ENCODE results near the gene PRX. TPM values are rescaled to one million over a fixed set of nuclear protein-coding genes. Genes with fewer than 3 reads are reported as not detected.

The PRX gene
- total RNA-seq, 2 donors from 2014 or later, result 3.3 to 6.4 TPM

DNA sequence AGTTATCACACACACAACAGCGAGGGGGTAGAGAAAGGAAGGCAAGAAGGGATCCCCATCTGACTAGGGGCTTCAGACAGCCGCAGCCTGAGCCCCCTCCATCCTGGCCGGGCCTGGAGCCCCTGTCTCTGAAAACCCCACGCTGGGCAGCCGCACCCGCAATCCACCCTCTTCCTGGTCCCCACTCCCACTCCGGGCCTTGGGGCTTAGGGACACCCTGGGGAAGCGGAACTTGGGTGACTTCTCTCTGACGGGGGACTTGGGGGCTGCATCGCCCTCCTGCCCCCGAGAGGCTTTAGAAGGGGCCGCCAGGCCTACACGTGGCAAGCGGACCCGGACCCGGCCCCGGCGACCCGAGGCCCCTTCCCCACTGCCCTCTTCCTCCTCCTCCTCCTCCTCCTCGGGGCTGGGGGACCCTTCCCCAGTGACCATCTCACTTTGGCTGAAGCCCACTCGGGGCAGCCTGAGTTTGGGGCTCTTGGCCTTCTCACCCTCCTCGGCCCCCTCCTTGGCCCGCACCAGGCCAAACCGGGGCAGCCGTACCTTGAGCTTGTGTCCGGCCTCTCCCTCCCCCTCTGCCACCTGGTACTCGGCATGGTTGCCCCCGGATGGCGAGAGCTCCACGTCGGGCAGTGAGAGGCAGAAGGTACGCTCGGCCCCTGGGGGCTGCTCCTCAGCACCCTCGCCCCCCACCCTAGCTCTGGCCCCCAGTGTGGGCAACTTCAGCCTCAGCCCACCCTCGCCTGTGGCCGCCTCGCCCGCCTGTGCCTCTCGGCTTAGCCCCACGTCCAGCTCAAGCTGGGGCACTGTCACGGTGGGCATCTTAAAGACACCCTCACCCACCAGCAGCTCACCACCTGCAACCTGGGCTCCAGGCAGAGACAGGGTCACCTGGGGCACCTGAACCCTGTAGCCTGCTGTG is 19.0 kb downstream of the PRX start:
- Mint-ChIP-seq H3K36me3 (ENCODE audit: low read depth) (no peaks in the 10 kb centered on the region), H3K27ac (no peak overlapping the region), H3K4me3 (no peak overlapping the region), H3K9me3 (no peaks in the 10 kb centered on the region), H3K27me3 (ENCODE audit: insufficient read depth) (peaks cover 30% of the 10 kb centered on the region), H3K4me1 (peaks cover 4% of the 10 kb centered on the region)
- Histone ChIP-seq H3K4me3 (ENCODE audit: low read length) (no peak overlapping the region), H3K9ac (ENCODE audit: extremely low read depth, low read length, poor library complexity, severe bottlenecking) (no peak overlapping the region), H3K4me1 (ENCODE audit: control insufficient read depth, insufficient read depth, low read length) (no peaks in the 10 kb centered on the region), H3K27me3 (ENCODE audit: control insufficient read depth, insufficient read depth, low read length, poor library complexity, severe bottlenecking) (no peaks in the 10 kb centered on the region), H3K9me3 (ENCODE audit: control insufficient read depth, low read length) (no peaks in the 10 kb centered on the region), H3K27ac (ENCODE audit: low read depth, low read length) (no peak overlapping the region), H3K36me3 (ENCODE audit: control insufficient read depth, insufficient read depth, low read length) (no peaks in the 10 kb centered on the region)
- no peak for DNase-seq
- 89 to 95% methylated on average over 16 to 41 of the region's 41 CpGs for WGBS, 2 experiments (ENCODE audit: insufficient coverage in 1 of 2, insufficient read length in 1 of 2)
- TF ChIP-seq, protein P1, sequence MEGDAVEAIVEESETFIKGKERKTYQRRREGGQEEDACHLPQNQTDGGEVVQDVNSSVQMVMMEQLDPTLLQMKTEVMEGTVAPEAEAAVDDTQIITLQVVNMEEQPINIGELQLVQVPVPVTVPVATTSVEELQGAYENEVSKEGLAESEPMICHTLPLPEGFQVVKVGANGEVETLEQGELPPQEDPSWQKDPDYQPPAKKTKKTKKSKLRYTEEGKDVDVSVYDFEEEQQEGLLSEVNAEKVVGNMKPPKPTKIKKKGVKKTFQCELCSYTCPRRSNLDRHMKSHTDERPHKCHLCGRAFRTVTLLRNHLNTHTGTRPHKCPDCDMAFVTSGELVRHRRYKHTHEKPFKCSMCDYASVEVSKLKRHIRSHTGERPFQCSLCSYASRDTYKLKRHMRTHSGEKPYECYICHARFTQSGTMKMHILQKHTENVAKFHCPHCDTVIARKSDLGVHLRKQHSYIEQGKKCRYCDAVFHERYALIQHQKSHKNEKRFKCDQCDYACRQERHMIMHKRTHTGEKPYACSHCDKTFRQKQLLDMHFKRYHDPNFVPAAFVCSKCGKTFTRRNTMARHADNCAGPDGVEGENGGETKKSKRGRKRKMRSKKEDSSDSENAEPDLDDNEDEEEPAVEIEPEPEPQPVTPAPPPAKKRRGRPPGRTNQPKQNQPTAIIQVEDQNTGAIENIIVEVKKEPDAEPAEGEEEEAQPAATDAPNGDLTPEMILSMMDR (conservative IDR thresholded peaks at IDR 0.05), result no peak

- DNase-seq, result no peak
- Histone ChIP-seq H3K4me1 (ENCODE audit: control insufficient read depth, insufficient read depth, low read length) (no peaks in the 10 kb centered on the region), H3K9me3 (ENCODE audit: control insufficient read depth, low read length) (no peaks in the 10 kb centered on the region), H3K4me3 (ENCODE audit: low read length) (no peak overlapping the region), H3K27me3 (ENCODE audit: control insufficient read depth, insufficient read depth, low read length, poor library complexity, severe bottlenecking) (no peaks in the 10 kb centered on the region), H3K9ac (ENCODE audit: extremely low read depth, low read length, poor library complexity, severe bottlenecking) (no peak overlapping the region), H3K36me3 (ENCODE audit: control insufficient read depth, insufficient read depth, low read length) (no peaks in the 10 kb centered on the region), H3K27ac (ENCODE audit: low read depth, low read length) (no peak overlapping the region)
- peaks cover 18% of the 10 kb centered on the region for H3K27me3 Mint-ChIP-seq (ENCODE audit: insufficient read depth)
- TF ChIP-seq, protein P1 (conservative IDR thresholded peaks at IDR 0.05), result peak; percentile 20
- H3K9me3 Mint-ChIP-seq, result no peaks in the 10 kb centered on the region
- H3K4me3 Mint-ChIP-seq, result no peak overlapping the region
- H3K4me1 Mint-ChIP-seq, result peaks cover 4% of the 10 kb centered on the region
- no peaks in the 10 kb centered on the region for H3K36me3 Mint-ChIP-seq (ENCODE audit: low read depth)
- 71 to 87% methylated on average over 4 to 9 of the region's 9 CpGs for WGBS, 2 experiments (ENCODE audit: insufficient coverage in 1 of 2, insufficient read length in 1 of 2)
- H3K27ac Mint-ChIP-seq, result no peak overlapping the region
These were observed 20.2 kb downstream of the PRX start for GRCh38 chr19:40392894-40393517.

- 86% methylated on average over 4 to 8 of the region's 8 CpGs for WGBS, 2 experiments (ENCODE audit: insufficient coverage in 1 of 2, insufficient read length in 1 of 2)
- Histone ChIP-seq H3K27me3 (ENCODE audit: control insufficient read depth, insufficient read depth, low read length, poor library complexity, severe bottlenecking) (no peaks in the 10 kb centered on the region), H3K9me3 (ENCODE audit: control insufficient read depth, low read length) (no peaks in the 10 kb centered on the region), H3K9ac (ENCODE audit: extremely low read depth, low read length, poor library complexity, severe bottlenecking) (no peak overlapping the region), H3K36me3 (ENCODE audit: control insufficient read depth, insufficient read depth, low read length) (no peaks in the 10 kb centered on the region), H3K4me1 (ENCODE audit: control insufficient read depth, insufficient read depth, low read length) (no peaks in the 10 kb centered on the region), H3K27ac (ENCODE audit: low read depth, low read length) (no peak overlapping the region), H3K4me3 (ENCODE audit: low read length) (no peak overlapping the region)
- TF ChIP-seq, protein P1 (conservative IDR thresholded peaks at IDR 0.05), result no peak
- no peaks in the 10 kb centered on the region for H3K9me3 Mint-ChIP-seq
- no peaks in the 10 kb centered on the region for H3K36me3 Mint-ChIP-seq (ENCODE audit: low read depth)
- no peak overlapping the region for H3K4me3 Mint-ChIP-seq
- peaks cover 14% of the 10 kb centered on the region for H3K27me3 Mint-ChIP-seq (ENCODE audit: insufficient read depth)
- no peak for DNase-seq
- H3K4me1 Mint-ChIP-seq, result peaks cover 4% of the 10 kb centered on the region
- no peak overlapping the region for H3K27ac Mint-ChIP-seq
These were observed 21.1 kb downstream of the PRX start for GRCh38 chr19:40392123-40392522.
